ENCODE results near the gene PLEKHA7. TPM values are rescaled to one million over a fixed set of nuclear protein-coding genes. Genes with fewer than 3 reads are reported as not detected.

PLEKHA7 gene
- total RNA-seq, 3 donors from 2014 or later = 9.8 to 54.6 (median 36.7) TPM

GRCh38 chr11:16790486-16791190, 223.6 kb downstream of the PLEKHA7 start:
- no peak for DNase-seq (ENCODE audit: low spot score in 2 of 2)
- peak overlapping the region; percentile 83 to 91 for H3K27ac ChIP-seq

GRCh38 chr11:16789560-16790485, 224.4 kb downstream of the PLEKHA7 start:
- no peak for TF ChIP-seq CTCF (IDR thresholded peaks at IDR 0.05)
- no peaks in the 10 kb centered on the region for H3K27me3 ChIP-seq
- H3K27ac ChIP-seq = peak overlapping the region; percentile 83 to 91
- intact Hi-C loops (cut with DNase I; ENCODE audit: low total_unique reads) = no loop called here
- peaks cover 7 to 22% of the 10 kb centered on the region in 2 donors for H3K4me1 ChIP-seq
- DNase-seq (ENCODE audit: low spot score in 2 of 2) = no peak
- no peak overlapping the region for H3K4me3 ChIP-seq
- H3K9me3 ChIP-seq = no peaks in the 10 kb centered on the region
- H3K36me3 ChIP-seq = no peaks in the 10 kb centered on the region

More at GRCh38 chr11:16790486-16791190, 223.6 kb downstream of the PLEKHA7 start:
- intact Hi-C loops (cut with DNase I; ENCODE audit: low total_unique reads) = no loop called here
- no peak overlapping the region for H3K4me3 ChIP-seq
- TF ChIP-seq POLR2AphosphoS5 (IDR thresholded peaks at IDR 0.05) (no peak), CTCF (IDR thresholded peaks at IDR 0.05) (no peak), POLR2A (IDR thresholded peaks at IDR 0.05) (no peak)
- H3K9me3 ChIP-seq = no peaks in the 10 kb centered on the region
- no peaks in the 10 kb centered on the region for H3K36me3 ChIP-seq
- no peaks in the 10 kb centered on the region for H3K27me3 ChIP-seq
- H3K4me1 ChIP-seq = peaks cover 7 to 22% of the 10 kb centered on the region in 2 donors

- no peak for TF ChIP-seq CTCF (IDR thresholded peaks at IDR 0.05)
- TF ChIP-seq POLR2AphosphoS5 (IDR thresholded peaks at IDR 0.05) = no peak
- no peak for TF ChIP-seq POLR2A (IDR thresholded peaks at IDR 0.05)
- DNase-seq (ENCODE audit: low spot score in 2 of 2) = no peak
- Histone ChIP-seq H3K9me3 (no peaks in the 10 kb centered on the region), H3K27me3 (no peaks in the 10 kb centered on the region), H3K4me3 (no peak overlapping the region), H3K36me3 (no peaks in the 10 kb centered on the region), H3K4me1 (peaks cover 7 to 22% of the 10 kb centered on the region in 2 donors), H3K27ac (peak overlapping the region; percentile 83 to 91)
- intact Hi-C loops (cut with DNase I; ENCODE audit: low total_unique reads) = no loop called here
These were observed 225.2 kb downstream of the PLEKHA7 start for GRCh38 chr11:16789063-16789420.

GRCh38 chr11:16788141-16789062, 225.8 kb downstream of the PLEKHA7 start:
- H3K4me1 ChIP-seq = peaks cover 7 to 22% of the 10 kb centered on the region in 2 donors
- H3K27ac ChIP-seq = peak overlapping the region; percentile 83 to 91
- no peaks in the 10 kb centered on the region for H3K36me3 ChIP-seq
- intact Hi-C loops (cut with DNase I; ENCODE audit: low total_unique reads) = no loop called here
- H3K9me3 ChIP-seq = no peaks in the 10 kb centered on the region
- H3K4me3 ChIP-seq = no peak overlapping the region
- TF ChIP-seq POLR2A (IDR thresholded peaks at IDR 0.05) (no peak), CTCF (IDR thresholded peaks at IDR 0.05) (peak; percentile 76 to 90 (median 85))
- H3K27me3 ChIP-seq = no peaks in the 10 kb centered on the region
- peak in 1 of 2 donors; percentile 68 for DNase-seq (ENCODE audit: low spot score in 2 of 2)

All from breast epithelium (tissue), 4 donors.